Measurements from ENCODE around the gene CDK16. TPM values are rescaled to one million over a fixed set of nuclear protein-coding genes. Genes with fewer than 3 reads are reported as not detected.

The CDK16 gene
- total and polyA plus RNA-seq, 9 of the 15 experiments (the other 6 are each of a cell fraction or from before 2014, with no cell fraction given): 3.9 to 104 (median 57.5) TPM

DNA sequence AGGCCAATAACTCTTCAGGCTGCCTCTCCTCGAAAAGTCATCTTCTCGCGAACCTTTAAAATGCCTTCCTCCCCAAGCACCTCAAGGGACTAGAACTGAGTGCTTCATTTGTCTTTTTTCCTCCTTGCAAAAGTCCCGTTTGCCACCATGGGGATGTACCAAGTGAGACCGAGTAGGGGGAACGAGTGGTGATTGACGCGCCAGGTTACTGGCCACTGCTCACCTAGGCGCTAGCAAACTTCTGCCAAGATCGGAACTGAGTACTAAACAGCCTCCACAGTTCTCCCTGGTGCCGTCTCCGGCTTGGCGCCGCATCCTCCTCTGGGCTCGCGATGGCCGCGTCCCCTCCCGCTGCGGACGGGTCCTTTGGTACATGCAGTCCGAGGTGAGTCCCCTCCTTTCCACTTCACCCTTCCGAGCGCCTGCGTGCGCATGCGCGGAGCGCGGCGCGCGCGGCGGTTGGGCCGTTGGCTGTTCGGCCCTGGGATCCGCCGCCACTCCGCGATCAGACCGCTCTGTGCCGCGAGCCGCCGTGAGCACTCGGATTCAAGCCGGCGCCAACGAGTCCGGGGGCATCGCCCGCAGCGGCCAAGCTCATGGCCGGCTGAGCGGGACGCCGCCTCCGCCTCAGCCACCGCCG lies at the start of gene CDK16 (continued):
- TF ChIP-seq ZNF408 (CRISPR knock-in tag; IDR thresholded peaks at IDR 0.05; ENCODE audit: low read depth) (no peak), PHF8 (IDR thresholded peaks at IDR 0.05; ENCODE audit: borderline replicate concordance, low read length) (peak; percentile 90; the same call in 1 of the 2 replicates), SAP30 (IDR thresholded peaks at IDR 0.05; ENCODE audit: borderline replicate concordance, insufficient read depth, low read depth, low read length, poor library complexity, severe bottlenecking) (no peak), THRAP3 (IDR thresholded peaks at IDR 0.05; ENCODE audit: borderline replicate concordance) (no peak), NR2F6 (CRISPR knock-in tag; IDR thresholded peaks at IDR 0.05) (no peak), CBX1 (IDR thresholded peaks at IDR 0.05; ENCODE audit: low read depth) (peak; percentile 51; the same call in 1 of the 2 replicates), BACH1 (tag; IDR thresholded peaks at IDR 0.05) (no peak), CREM (IDR thresholded peaks at IDR 0.05; ENCODE audit: low read depth) (peak; percentile 45; the same call in 1 of the 2 replicates), TRIM28 (IDR thresholded peaks at IDR 0.05) (0 out of 2 replicates have a peak, but pooled peaks have one; percentile 36), LARP7 (IDR thresholded peaks at IDR 0.05) (no peak), ZNF217 (CRISPR knock-in tag; IDR thresholded peaks at IDR 0.05) (no peak), TOE1 (IDR thresholded peaks at IDR 0.05; ENCODE audit: borderline replicate concordance) (peak; percentile 99), TOE1 (CRISPR knock-in tag; IDR thresholded peaks at IDR 0.05; ENCODE audit: borderline replicate concordance, low read depth) (no peak), NFIC (IDR thresholded peaks at IDR 0.05) (peak; percentile 27), GATAD2A (IDR thresholded peaks at IDR 0.05) (no peak), NR4A1 (CRISPR knock-in tag; IDR thresholded peaks at IDR 0.05) (no peak), NR4A1 (tag; IDR thresholded peaks at IDR 0.05) (no peak), ZNF766 (CRISPR knock-in tag; conservative IDR thresholded peaks at IDR 0.05) (no peak), NUFIP1 (IDR thresholded peaks at IDR 0.05; ENCODE audit: partially characterized antibody) (peak; percentile 93)
- TF ChIP-seq, protein P1, sequence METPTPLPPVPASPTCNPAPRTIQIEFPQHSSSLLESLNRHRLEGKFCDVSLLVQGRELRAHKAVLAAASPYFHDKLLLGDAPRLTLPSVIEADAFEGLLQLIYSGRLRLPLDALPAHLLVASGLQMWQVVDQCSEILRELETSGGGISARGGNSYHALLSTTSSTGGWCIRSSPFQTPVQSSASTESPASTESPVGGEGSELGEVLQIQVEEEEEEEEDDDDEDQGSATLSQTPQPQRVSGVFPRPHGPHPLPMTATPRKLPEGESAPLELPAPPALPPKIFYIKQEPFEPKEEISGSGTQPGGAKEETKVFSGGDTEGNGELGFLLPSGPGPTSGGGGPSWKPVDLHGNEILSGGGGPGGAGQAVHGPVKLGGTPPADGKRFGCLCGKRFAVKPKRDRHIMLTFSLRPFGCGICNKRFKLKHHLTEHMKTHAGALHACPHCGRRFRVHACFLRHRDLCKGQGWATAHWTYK (CRISPR knock-in tag; IDR thresholded peaks at IDR 0.05): peak; percentile 57; the same call in 1 of the 2 replicates
- TF ChIP-seq, protein P2, sequence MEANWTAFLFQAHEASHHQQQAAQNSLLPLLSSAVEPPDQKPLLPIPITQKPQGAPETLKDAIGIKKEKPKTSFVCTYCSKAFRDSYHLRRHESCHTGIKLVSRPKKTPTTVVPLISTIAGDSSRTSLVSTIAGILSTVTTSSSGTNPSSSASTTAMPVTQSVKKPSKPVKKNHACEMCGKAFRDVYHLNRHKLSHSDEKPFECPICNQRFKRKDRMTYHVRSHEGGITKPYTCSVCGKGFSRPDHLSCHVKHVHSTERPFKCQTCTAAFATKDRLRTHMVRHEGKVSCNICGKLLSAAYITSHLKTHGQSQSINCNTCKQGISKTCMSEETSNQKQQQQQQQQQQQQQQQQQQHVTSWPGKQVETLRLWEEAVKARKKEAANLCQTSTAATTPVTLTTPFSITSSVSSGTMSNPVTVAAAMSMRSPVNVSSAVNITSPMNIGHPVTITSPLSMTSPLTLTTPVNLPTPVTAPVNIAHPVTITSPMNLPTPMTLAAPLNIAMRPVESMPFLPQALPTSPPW (CRISPR knock-in tag; IDR thresholded peaks at IDR 0.05): no peak; the same call in 1 of the 2 replicates
- TF ChIP-seq, protein P3, sequence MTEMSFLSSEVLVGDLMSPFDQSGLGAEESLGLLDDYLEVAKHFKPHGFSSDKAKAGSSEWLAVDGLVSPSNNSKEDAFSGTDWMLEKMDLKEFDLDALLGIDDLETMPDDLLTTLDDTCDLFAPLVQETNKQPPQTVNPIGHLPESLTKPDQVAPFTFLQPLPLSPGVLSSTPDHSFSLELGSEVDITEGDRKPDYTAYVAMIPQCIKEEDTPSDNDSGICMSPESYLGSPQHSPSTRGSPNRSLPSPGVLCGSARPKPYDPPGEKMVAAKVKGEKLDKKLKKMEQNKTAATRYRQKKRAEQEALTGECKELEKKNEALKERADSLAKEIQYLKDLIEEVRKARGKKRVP (CRISPR knock-in tag; IDR thresholded peaks at IDR 0.05): no peak
- TF ChIP-seq, protein P4, sequence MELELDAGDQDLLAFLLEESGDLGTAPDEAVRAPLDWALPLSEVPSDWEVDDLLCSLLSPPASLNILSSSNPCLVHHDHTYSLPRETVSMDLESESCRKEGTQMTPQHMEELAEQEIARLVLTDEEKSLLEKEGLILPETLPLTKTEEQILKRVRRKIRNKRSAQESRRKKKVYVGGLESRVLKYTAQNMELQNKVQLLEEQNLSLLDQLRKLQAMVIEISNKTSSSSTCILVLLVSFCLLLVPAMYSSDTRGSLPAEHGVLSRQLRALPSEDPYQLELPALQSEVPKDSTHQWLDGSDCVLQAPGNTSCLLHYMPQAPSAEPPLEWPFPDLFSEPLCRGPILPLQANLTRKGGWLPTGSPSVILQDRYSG (tag; conservative IDR thresholded peaks at IDR 0.05; ENCODE audit: low read depth): no peak
